Measurements from ENCODE around the gene TUT1. TPM values are rescaled to one million over a fixed set of nuclear protein-coding genes. Genes with fewer than 3 reads are reported as not detected.
"Not testable (repeated sequence)": the region's sequence is repeated elsewhere in the genome, so short reads cannot be mapped to it uniquely, and the experiment has no call there.

TUT1 gene
- polyA plus RNA-seq, 4 donors = 19.7 to 28.5 (median 22.7) TPM

GRCh38 chr11:62580959-62581715 is 10.2 kb downstream of the TUT1 start:
- no peak for DNase-seq (ENCODE audit: low read depth in 4 of 4, low spot score in 2 of 4)

GRCh38 chr11:62579252-62579651 is 12.1 kb downstream of the TUT1 start:
- DNase-seq (ENCODE audit: low read depth in 4 of 4, low spot score in 2 of 4) = no peak

GRCh38 chr11:62578541-62578940 is 12.8 kb downstream of the TUT1 start:
- no peak for DNase-seq (ENCODE audit: low read depth in 4 of 4, low spot score in 2 of 4)

GRCh38 chr11:62577046-62577714 is 14.1 kb downstream of the TUT1 start:
- DNase-seq (ENCODE audit: low read depth in 4 of 4, low spot score in 2 of 4) = no peak

- DNase-seq (ENCODE audit: low read depth in 4 of 4, low spot score in 2 of 4) = no peak
Observed at GRCh38 chr11:62575837-62576236, 15.5 kb downstream of the TUT1 start.

- DNase-seq (ENCODE audit: low read depth in 4 of 4, low spot score in 2 of 4) = no peak
Observed at GRCh38 chr11:62575156-62575555, 16.2 kb downstream of the TUT1 start.

- DNase-seq (ENCODE audit: low read depth in 4 of 4, low spot score in 2 of 4) = peak in 1 of 4 donors; percentile 43
Observed at GRCh38 chr11:62574363-62575071, 16.8 kb downstream of the TUT1 start.

GRCh38 chr11:62573592-62574362 is 17.5 kb downstream of the TUT1 start, which contains the start of gene EEF1G:
Gene EEF1G, minus strand, starts transcription at chr11:62573891. Its CDS starts 49 bp downstream, at chr11:62573842.
- peak; percentile 95 to 100 (median 98) for DNase-seq (ENCODE audit: low read depth in 4 of 4, low spot score in 2 of 4)

- DNase-seq (ENCODE audit: low read depth in 4 of 4, low spot score in 2 of 4) = peak in 1 of 4 donors; percentile 59
Observed at GRCh38 chr11:62573006-62573591, 18.2 kb downstream of the TUT1 start.

GRCh38 chr11:62572431-62572830 is 18.9 kb downstream of the TUT1 start:
- DNase-seq (ENCODE audit: low read depth in 4 of 4, low spot score in 2 of 4) = no peak

- DNase-seq (ENCODE audit: low read depth in 4 of 4, low spot score in 2 of 4) = not testable (repeated sequence)
Observed at GRCh38 chr11:62571493-62571892, 19.8 kb downstream of the TUT1 start.

- not testable (repeated sequence) for DNase-seq (ENCODE audit: low read depth in 4 of 4, low spot score in 2 of 4)
Observed at GRCh38 chr11:62570903-62571302, 20.4 kb downstream of the TUT1 start.

- no peak for DNase-seq (ENCODE audit: low read depth in 4 of 4, low spot score in 2 of 4)
Observed at GRCh38 chr11:62569611-62570010, 21.7 kb downstream of the TUT1 start.

GRCh38 chr11:62567018-62567633 is 24.2 kb downstream of the TUT1 start:
- no peak for DNase-seq (ENCODE audit: low read depth in 4 of 4, low spot score in 2 of 4)

GRCh38 chr11:62566247-62566646 is 25.1 kb downstream of the TUT1 start:
- no peak for DNase-seq (ENCODE audit: low read depth in 4 of 4, low spot score in 2 of 4)

GRCh38 chr11:62565100-62565802 is 26.1 kb downstream of the TUT1 start:
- no peak for DNase-seq (ENCODE audit: low read depth in 4 of 4, low spot score in 2 of 4)

GRCh38 chr11:62561677-62562230 is 29.6 kb downstream of the TUT1 start:
- not testable (repeated sequence) for DNase-seq (ENCODE audit: low read depth in 4 of 4, low spot score in 2 of 4)

- DNase-seq (ENCODE audit: low read depth in 4 of 4, low spot score in 2 of 4) = no peak
Observed at GRCh38 chr11:62560566-62561103, 30.7 kb downstream of the TUT1 start.

Measured in left renal cortex interstitium (tissue), 4 donors.